Pancreas (tissue), 10 donors: ENCODE results near the gene C15orf40. TPM values are rescaled to one million over a fixed set of nuclear protein-coding genes. Genes with fewer than 3 reads are reported as not detected.
A peak's percentile ranks its signal among the peaks of the same experiment; 100 is the strongest.

ENCODE experiments used
- ATAC-seq, 4 donors: fragments of 200-7000 bp; cut with Tn5 transposase; one replicate each; pipeline versions ENCODE4 v1.8.0 to v1.9.1; 2020; ENCODE audit warnings: mild to moderate bottlenecking in 4 of 4, moderate library complexity in 4 of 4
- DNase-seq, 6 donors: peaks; one replicate each; pipeline ENCODE4 v3.0.0-alpha.2; 2020
- FAIRE-seq: peaks from 2 replicates; lab custom pipeline; 2012; peaks lifted over from hg19 to GRCh38; lab: Jason Lieb, UNC
- H3K27ac ChIP-seq, 4 donors: fragments of 200-600 bp; sonication (generic); 1 replicate in 3 of 4; 2 replicates in 1 of 4; pipeline versions ENCODE4 v1.5.0 to v1.8.0; 2020
- H3K27me3 ChIP-seq, 4 donors: fragments of 200-600 bp; one replicate each; pipeline ENCODE4 v1.8.0; 2021
- H3K36me3 ChIP-seq, 3 donors: fragments of 200-600 bp; sonication (generic) in 1 of 3; one replicate each; pipeline versions ENCODE4 v1.5.0 to v1.8.0; 2020 to 2021
- H3K4me1 ChIP-seq, 3 donors: fragments of 200-600 bp; one replicate each; pipeline ENCODE4 v1.8.0; 2021
- H3K4me3 ChIP-seq, 4 donors: fragments of 200-600 bp; sonication (generic) in 2 of 4; one replicate each; pipeline versions ENCODE4 v1.5.0 to v1.8.0; 2020 to 2021
- H3K9me3 ChIP-seq, 4 donors: fragments of 200-600 bp; one replicate each; pipeline ENCODE4 v1.8.0; 2021
- WGBS, 2 donors: extraction: QIAGEN DNeasy Blood & Tissue Kit; methylation state at CpG; one replicate each; pipeline ENCODE4 v1.1.7; 2013; 5-methylcytosine and 5-hydroxymethylcytosine counted together
- intact Hi-C, 3 donors: fragments of 100-400 bp; cut with DNase I; formaldehyde crosslinking; loops; one replicate each; pipeline versions ENCODE4 v1.11.1 to v1.14.2; 2022
- polyA plus RNA-seq, 2 donors: library from polyadenylated mRNA; stranded (reverse); fragments of 200-250 nt; gene quantifications; one replicate each; pipeline ENCODE4 v1.2.3, GENCODE V29; 2013
- total RNA-seq, 6 donors: library from RNA; stranded (reverse); fragmentation: NEBNext Ultra II Directional in 4 of 6; extraction: Animal tissue kit (Norgen Biotek cat#: 25700) in 4 of 6; gene quantifications; one replicate each; pipeline versions ENCODE4 v1.2.1 to v1.2.4, GENCODE V29; 2021 to 2023
- TF ChIP-seq, protein P1 (sequence below), 4 donors: fragments of 200-600 bp; sonication (generic) in 3 of 4; IDR thresholded peaks; one replicate each; pipeline versions ENCODE4 v1.5.0 to v1.8.0; 2021; ENCODE audit warnings: antibody characterized with exemption in 4 of 4
- donor health status: healthy with polysubstance abuse.
- donor health status: DM: no; HTN: no; CAD: no; lungs with moderate emphysema.
- donor health status: DM: no; HTN: no; CAD: no.
- donor health status: control.
- donor health status: control.
- donor health status: Bipolar disorder and iron deficiency.
- donor health status: DM: yes; HTN: yes; CAD: no.
- donor health status: DM: no; HTN: no; CAD: no.
- donor health status: DM: no; HTN: no; CAD: no.
- donor health status: DM: yes; HTN: yes; CAD: no.

Gene C15orf40
- total and polyA plus RNA-seq, 8 donors, result 6.4 to 19.0 (median 10.2) TPM

DNA sequence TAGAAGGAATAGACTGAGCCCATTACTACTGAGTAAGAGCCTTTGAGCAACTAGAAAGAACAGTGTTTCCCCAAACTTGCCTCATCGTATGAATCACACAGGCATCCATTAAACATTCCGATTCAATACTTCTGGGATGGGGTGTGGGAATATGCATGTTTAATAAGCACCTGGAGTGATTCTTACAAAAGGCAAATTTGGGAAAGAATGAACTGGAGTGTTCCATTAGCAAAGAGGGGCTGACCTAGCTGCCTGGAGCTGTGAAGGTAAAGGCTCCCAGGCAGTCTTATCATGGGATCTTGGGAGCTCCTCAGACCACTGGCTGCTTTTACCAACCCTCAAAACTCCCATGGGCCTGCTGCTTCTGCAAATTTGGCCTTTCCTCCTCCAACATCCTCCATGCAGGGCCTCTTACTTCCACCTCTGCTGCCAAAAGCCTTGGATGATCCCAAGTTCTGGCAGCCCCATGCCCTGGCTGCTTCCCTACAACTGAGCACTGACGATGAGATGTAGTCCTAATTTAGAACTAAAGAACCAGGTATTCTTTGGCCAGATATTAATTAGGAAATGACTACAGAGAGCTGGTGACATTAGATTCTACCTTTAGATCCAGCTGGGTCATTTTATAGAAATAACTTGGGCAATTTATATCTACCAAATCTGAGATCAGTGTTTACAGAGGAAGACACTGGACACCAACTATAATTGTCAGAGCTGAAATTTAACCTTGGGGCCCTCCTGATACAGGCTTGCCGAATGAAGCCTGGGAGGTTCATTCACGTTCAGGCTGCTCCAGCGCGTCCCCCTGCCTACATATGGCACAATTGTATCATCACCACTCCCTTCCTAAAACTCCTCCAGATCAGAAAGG is 47.7 kb downstream of the C15orf40 start:
- peaks cover 18 to 38% (median 23%) of the 10 kb centered on the region in 3 donors for H3K4me1 ChIP-seq
- DNase-seq (no peak), ATAC-seq (peak in 1 of 4 donors; percentile 19), FAIRE-seq (no peak)
- 75% methylated on average over 7 of the region's 7 CpGs for WGBS, 2 donors
- H3K36me3 ChIP-seq, result no peaks in the 10 kb centered on the region
- peak overlapping the region in 1 of 4 donors; percentile 52 for H3K27ac ChIP-seq
- TF ChIP-seq, protein P1, sequence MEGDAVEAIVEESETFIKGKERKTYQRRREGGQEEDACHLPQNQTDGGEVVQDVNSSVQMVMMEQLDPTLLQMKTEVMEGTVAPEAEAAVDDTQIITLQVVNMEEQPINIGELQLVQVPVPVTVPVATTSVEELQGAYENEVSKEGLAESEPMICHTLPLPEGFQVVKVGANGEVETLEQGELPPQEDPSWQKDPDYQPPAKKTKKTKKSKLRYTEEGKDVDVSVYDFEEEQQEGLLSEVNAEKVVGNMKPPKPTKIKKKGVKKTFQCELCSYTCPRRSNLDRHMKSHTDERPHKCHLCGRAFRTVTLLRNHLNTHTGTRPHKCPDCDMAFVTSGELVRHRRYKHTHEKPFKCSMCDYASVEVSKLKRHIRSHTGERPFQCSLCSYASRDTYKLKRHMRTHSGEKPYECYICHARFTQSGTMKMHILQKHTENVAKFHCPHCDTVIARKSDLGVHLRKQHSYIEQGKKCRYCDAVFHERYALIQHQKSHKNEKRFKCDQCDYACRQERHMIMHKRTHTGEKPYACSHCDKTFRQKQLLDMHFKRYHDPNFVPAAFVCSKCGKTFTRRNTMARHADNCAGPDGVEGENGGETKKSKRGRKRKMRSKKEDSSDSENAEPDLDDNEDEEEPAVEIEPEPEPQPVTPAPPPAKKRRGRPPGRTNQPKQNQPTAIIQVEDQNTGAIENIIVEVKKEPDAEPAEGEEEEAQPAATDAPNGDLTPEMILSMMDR (IDR thresholded peaks at IDR 0.05), result no peak
- H3K4me3 ChIP-seq, result no peak overlapping the region
- intact Hi-C loops, result loop anchor here in 1 of 3 donors (10.0 kb wide), 1 partner anchor 109 kb away; no protein-coding TSS in a partner anchor
- no peaks in the 10 kb centered on the region for H3K27me3 ChIP-seq
- no peaks in the 10 kb centered on the region for H3K9me3 ChIP-seq

DNA sequence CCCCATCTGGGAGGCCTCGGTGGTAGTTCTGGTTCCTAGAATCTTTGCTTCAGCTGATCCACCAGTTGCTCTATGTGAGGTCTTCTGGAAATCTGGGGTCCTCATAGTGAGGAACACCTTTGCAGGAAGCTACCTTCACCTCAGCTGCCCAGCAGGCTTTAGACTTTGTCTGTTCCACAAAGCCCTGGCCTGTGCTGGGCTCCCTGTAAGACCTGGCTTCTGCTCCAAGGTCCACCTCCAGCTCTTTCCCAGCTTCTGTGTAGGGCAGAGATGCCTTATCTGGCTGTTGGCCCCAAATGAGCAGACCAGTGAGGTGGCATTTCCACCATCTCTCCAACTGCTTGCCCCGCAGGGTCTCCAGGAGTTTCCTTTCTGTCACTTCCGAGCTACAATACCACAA is 50.7 kb downstream of the C15orf40 start:
- WGBS, 2 donors, result 48 to 55% methylated on average over 3 of the region's 3 CpGs
- no peaks in the 10 kb centered on the region for H3K36me3 ChIP-seq
- peak in 3 of 4 donors; percentile 17 to 43 (median 41) for ATAC-seq
- peaks cover 20 to 50% (median 31%) of the 10 kb centered on the region in 3 donors for H3K4me1 ChIP-seq
- H3K27ac ChIP-seq, result peak overlapping the region; percentile 0 to 83 (median 22)
- TF ChIP-seq, protein P1 (IDR thresholded peaks at IDR 0.05), result no peak
- H3K9me3 ChIP-seq, result no peaks in the 10 kb centered on the region
- no peak for FAIRE-seq
- no peak for DNase-seq
- no peaks in the 10 kb centered on the region for H3K27me3 ChIP-seq
- intact Hi-C loops, result loop anchor here in 1 of 3 donors (10.0 kb wide), 1 partner anchor 106 kb away; no protein-coding TSS in a partner anchor
- H3K4me3 ChIP-seq, result peak overlapping the region in 1 of 4 donors; percentile 10

DNA sequence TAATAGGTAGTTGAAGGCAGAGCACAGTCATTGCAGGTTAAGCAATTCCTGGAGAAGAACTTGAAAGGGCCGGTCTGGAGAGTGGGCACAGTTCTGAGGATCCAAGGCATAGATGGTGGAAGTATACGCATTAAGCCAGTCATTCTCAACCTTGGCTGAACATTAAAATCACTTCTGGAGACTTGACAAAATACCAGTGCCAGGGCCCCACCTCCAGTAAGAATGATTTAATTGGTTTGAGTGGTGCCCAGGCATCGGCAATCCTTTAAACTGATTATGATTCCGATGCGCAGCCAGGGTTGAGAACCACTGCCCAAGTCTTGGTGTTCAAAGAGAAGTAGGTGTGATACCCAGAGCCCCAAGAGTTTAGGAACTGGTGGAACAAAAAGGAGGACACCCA is 52.0 kb downstream of the C15orf40 start:
- H3K4me1 ChIP-seq, result peaks cover 20 to 50% (median 31%) of the 10 kb centered on the region in 3 donors
- DNase-seq (no peak), ATAC-seq (peak; percentile 35 to 62 (median 43)), FAIRE-seq (no peak)
- no peaks in the 10 kb centered on the region for H3K9me3 ChIP-seq
- H3K36me3 ChIP-seq, result no peaks in the 10 kb centered on the region
- H3K27me3 ChIP-seq, result no peaks in the 10 kb centered on the region
- TF ChIP-seq, protein P1 (IDR thresholded peaks at IDR 0.05), result no peak
- H3K27ac ChIP-seq, result peak overlapping the region; percentile 35 to 83 (median 70)
- 44 to 54% methylated on average over 5 of the region's 5 CpGs for WGBS, 2 donors
- H3K4me3 ChIP-seq, result no peak overlapping the region
- intact Hi-C loops, result no loop called here

DNA sequence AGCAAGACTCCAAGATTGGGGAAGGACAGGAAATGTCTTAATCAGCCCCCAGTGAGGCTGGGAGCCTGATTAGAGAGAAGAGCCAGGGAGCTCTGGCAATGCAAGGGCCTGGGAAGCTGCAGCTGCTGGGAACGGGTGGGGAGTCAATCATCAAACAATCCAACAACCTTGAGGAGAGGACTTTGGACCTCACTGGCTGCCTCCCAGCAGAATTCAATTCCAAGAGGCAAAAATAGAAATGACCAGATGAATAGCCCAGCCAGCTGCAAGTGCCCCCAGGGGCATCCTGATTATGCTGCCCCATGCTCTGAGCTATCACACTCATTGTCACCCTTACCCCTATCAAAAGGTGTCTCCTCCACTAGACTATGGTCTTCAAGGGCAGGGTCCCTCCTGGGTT is 52.8 kb downstream of the C15orf40 start:
- FAIRE-seq (no peak), ATAC-seq (peak; percentile 79 to 91 (median 84)), DNase-seq (peak; percentile 80 to 94 (median 92))
- Histone ChIP-seq H3K27me3 (no peaks in the 10 kb centered on the region), H3K27ac (peak overlapping the region; percentile 57 to 83 (median 78)), H3K36me3 (no peaks in the 10 kb centered on the region), H3K9me3 (no peaks in the 10 kb centered on the region), H3K4me3 (no peak overlapping the region), H3K4me1 (peaks cover 20 to 45% (median 31%) of the 10 kb centered on the region in 3 donors)
- intact Hi-C loops, result no loop called here
- TF ChIP-seq, protein P1 (IDR thresholded peaks at IDR 0.05), result no peak
- 18% methylated on average over 1 of the region's 1 CpG for WGBS, 2 donors
